H1 (cell line): ENCODE measurements around the gene DMWD.

Experiments
- HDAC6 ChIP-seq: IDR thresholded peaks from one replicate; pipeline ENCODE4 v1.7.1; 2012; ENCODE audit warnings: low read depth, mild to moderate bottlenecking, inconsistent platforms, low read length, moderate library complexity
- TF ChIP-seq, protein P1 (sequence below), 3 experiments: IDR thresholded peaks; 1 replicate in 2 of 3; 2 replicates in 1 of 3; pipeline versions ENCODE4 v1.5.1 to v1.6.1; 2011; ENCODE audit warnings: low read length in 3 of 3, mild to moderate bottlenecking in 3 of 3, inconsistent platforms in 2 of 3, low read depth in 1 of 3, moderate library complexity in 1 of 3; ENCODE audit not compliant: insufficient read depth in 1 of 3; ENCODE audit errors: control extremely low read depth in 1 of 3

- TF ChIP-seq, protein P1, sequence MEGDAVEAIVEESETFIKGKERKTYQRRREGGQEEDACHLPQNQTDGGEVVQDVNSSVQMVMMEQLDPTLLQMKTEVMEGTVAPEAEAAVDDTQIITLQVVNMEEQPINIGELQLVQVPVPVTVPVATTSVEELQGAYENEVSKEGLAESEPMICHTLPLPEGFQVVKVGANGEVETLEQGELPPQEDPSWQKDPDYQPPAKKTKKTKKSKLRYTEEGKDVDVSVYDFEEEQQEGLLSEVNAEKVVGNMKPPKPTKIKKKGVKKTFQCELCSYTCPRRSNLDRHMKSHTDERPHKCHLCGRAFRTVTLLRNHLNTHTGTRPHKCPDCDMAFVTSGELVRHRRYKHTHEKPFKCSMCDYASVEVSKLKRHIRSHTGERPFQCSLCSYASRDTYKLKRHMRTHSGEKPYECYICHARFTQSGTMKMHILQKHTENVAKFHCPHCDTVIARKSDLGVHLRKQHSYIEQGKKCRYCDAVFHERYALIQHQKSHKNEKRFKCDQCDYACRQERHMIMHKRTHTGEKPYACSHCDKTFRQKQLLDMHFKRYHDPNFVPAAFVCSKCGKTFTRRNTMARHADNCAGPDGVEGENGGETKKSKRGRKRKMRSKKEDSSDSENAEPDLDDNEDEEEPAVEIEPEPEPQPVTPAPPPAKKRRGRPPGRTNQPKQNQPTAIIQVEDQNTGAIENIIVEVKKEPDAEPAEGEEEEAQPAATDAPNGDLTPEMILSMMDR (IDR thresholded peaks at IDR 0.05; ENCODE audit: control extremely low read depth in 1 of 3, insufficient read depth in 1 of 3, low read depth in 1 of 3, low read length in 3 of 3): no peak
- no peak for TF ChIP-seq HDAC6
These were observed 30.1 kb upstream of the DMWD start for GRCh38 chr19:45822716-45823115.
